Activated CD4-positive, alpha-beta T cell treated with anti-CD3 and anti-CD28 coated beads for 36 hours (primary cell): ENCODE data around the gene CAMSAP1. TPM values are rescaled to one million over a fixed set of nuclear protein-coding genes. Genes with fewer than 3 reads are reported as not detected.

Experiments used
- ATAC-seq: fragments of 200-7000 bp; cut with Tn5 transposase; one replicate; pipeline ENCODE4 v1.10.0; 2021; ENCODE audit warnings: mild to moderate bottlenecking, moderate library complexity
- CTCF ChIA-PET: fragments of 350-600 bp; sonication (Branson Sonifier 250); formaldehyde crosslinking; loops from one replicate; lab custom pipeline; 2021; ENCODE audit warnings: antibody characterized with exemption; lab: Charles Lee
- POLR2A ChIA-PET: fragments of 350-600 bp; sonication (Branson Sonifier 250); formaldehyde crosslinking; loops from one replicate; lab custom pipeline; 2021; ENCODE audit warnings: antibody characterized with exemption, inconsistent platforms; lab: Charles Lee
- DNase-seq: peaks from one replicate; pipeline ENCODE4 v3.0.0-alpha.2; 2020
- H3K27ac Mint-ChIP-seq: one replicate; pipeline ENCODE4 v1.8.0; 2021; ENCODE audit warnings: mixed read lengths
- H3K27me3 Mint-ChIP-seq: one replicate; pipeline ENCODE4 v1.8.0; 2021; ENCODE audit warnings: mixed read lengths
- H3K36me3 Mint-ChIP-seq: one replicate; pipeline ENCODE4 v1.8.0; 2021; ENCODE audit warnings: low read depth, mixed read lengths
- H3K4me1 Mint-ChIP-seq: one replicate; pipeline ENCODE4 v1.8.0; 2021; ENCODE audit warnings: mixed read lengths
- H3K4me3 Mint-ChIP-seq: one replicate; pipeline ENCODE4 v1.8.0; 2021; ENCODE audit warnings: mild to moderate bottlenecking, moderate library complexity, mixed read lengths
- H3K9me3 Mint-ChIP-seq: one replicate; pipeline ENCODE4 v1.8.0; 2021; ENCODE audit warnings: low read depth, mixed read lengths
- intact Hi-C, 2 experiments: fragments of 100-400 bp; cut with DNase I in 1 of 2; cut with micrococcal nuclease in 1 of 2; formaldehyde crosslinking; loops; one replicate each; pipeline versions ENCODE4 v1.14.2 to v1.15.1; 2022 to 2024; cut with DNase I, micrococcal nuclease
- total RNA-seq, 2 experiments: library from RNA; stranded (reverse); gene quantifications; one replicate each; pipeline ENCODE4 v1.2.3, GENCODE V29; 2021

The CAMSAP1 gene
- total RNA-seq, 2 experiments from 2014 or later = 31.2 to 33.4 TPM

GRCh38 chr9:135815830-135816650 is 91.3 kb downstream of the CAMSAP1 start:
- H3K4me3 Mint-ChIP-seq = no peak overlapping the region
- no peak overlapping the region for H3K27ac Mint-ChIP-seq
- H3K9me3 Mint-ChIP-seq = no peaks in the 10 kb centered on the region
- H3K36me3 Mint-ChIP-seq = peaks cover 45% of the 10 kb centered on the region
- no peaks in the 10 kb centered on the region for H3K4me1 Mint-ChIP-seq
- ATAC-seq = no peak
- CTCF ChIA-PET = no interaction called here
- POLR2A ChIA-PET = no interaction called here
- H3K27me3 Mint-ChIP-seq = no peaks in the 10 kb centered on the region
- no peak for DNase-seq
- intact Hi-C loops = no loop called here

DNA sequence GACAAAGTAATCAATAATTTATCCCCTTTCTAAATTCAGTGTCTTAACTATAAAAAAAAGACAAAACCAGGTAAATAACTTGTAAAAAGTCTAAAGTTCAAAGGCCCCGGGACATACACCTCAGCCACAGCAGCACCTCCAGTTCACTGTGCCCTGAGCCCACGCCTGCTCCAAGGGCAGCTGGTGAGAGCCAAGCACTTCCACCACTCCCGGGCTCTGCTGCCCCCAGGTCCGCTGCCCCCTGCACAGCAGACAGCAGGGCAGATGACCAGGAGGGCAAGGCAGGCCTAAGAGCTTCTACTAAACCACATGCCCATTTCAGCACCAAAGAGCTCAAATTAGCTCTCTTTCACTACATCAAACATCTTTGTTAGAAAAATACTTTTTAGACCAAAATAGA is 91.9 kb downstream of the CAMSAP1 start:
- no peak for ATAC-seq
- DNase-seq = no peak
- ChIA-PET CTCF (no interaction called here), POLR2A (no interaction called here)
- H3K9me3 Mint-ChIP-seq = no peaks in the 10 kb centered on the region
- H3K36me3 Mint-ChIP-seq = peaks cover 46% of the 10 kb centered on the region
- intact Hi-C loops = no loop called here
- no peak overlapping the region for H3K4me3 Mint-ChIP-seq
- no peaks in the 10 kb centered on the region for H3K4me1 Mint-ChIP-seq
- H3K27me3 Mint-ChIP-seq = no peaks in the 10 kb centered on the region
- H3K27ac Mint-ChIP-seq = no peak overlapping the region

DNA sequence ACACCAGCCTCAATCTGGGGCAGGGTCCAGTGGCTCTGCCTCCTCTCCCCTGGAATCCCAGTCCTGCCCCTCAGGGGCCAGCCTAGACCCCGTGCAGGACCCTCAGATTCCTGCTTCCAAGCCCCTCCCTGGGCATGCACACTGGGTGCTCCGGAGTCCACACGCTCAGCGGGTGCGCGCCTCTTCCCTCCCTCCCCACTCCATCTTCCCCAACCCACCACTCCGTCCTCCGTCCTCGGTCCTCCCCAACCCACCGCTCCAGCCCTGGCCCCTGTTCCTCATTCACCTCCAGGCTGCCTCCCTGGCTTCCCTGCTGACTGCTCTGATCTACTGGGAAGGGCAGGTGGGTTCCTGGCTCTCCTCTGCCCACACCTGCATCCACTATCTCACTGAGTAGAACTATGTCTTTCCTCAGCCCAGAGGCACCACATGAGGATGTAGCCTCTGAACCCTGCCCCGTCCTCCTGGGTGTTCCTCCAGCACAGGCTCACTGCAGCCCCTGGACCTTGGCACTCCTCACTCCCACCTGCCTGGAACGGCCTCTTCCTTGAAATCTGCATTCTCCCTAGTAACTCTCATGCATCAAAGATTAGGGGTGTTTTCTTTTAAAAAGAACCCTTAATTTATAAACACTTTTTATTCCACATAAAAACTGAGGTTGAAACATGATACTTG is 92.8 kb downstream of the CAMSAP1 start:
- ATAC-seq (no peak), DNase-seq (no peak)
- H3K36me3 Mint-ChIP-seq = peaks cover 43% of the 10 kb centered on the region

DNA sequence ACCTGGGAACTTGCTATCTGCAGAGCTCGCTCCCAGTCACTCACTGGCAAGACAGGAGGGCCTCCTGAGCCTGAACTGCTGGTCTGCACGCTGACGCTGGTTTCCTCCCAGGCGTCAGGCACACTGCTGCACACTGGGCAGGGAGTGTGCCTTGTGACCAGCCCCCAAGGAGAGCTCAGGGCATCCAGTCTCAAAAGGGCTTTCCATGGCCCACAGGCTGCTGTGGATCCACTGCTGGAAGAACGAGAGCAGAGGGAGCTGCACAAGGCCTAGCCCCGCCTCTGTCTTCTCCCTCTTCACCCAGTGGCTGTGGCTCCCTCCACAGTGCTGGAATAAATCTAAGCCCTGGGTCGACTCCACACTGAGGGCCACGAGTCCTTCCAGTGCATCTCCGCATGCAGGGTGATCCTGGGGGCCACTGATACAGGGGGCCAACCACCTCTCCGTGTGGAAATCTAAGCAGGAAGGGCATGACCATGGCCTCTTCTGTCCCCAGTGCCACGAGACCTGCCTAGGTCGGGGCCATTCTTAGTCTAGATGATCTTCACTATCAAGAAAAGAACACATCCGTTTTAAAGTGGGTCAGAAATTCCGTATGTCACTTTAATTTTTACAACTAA is 93.6 kb downstream of the CAMSAP1 start:
- ATAC-seq = no peak
- H3K36me3 Mint-ChIP-seq = peaks cover 40% of the 10 kb centered on the region

More for the DNA sequence above, 92.8 kb downstream of the CAMSAP1 start:
- ChIA-PET POLR2A (no interaction called here), CTCF (no interaction called here)
- Mint-ChIP-seq H3K27ac (no peak overlapping the region), H3K27me3 (no peaks in the 10 kb centered on the region), H3K9me3 (no peaks in the 10 kb centered on the region), H3K4me1 (no peaks in the 10 kb centered on the region), H3K4me3 (no peak overlapping the region)
- intact Hi-C loops = no loop called here

GRCh38 chr9:135812961-135813360 is 94.4 kb downstream of the CAMSAP1 start:
- H3K27me3 Mint-ChIP-seq = no peaks in the 10 kb centered on the region
- H3K27ac Mint-ChIP-seq = no peak overlapping the region
- CTCF ChIA-PET = no interaction called here
- no peak for ATAC-seq
- no peaks in the 10 kb centered on the region for H3K9me3 Mint-ChIP-seq
- peaks cover 40% of the 10 kb centered on the region for H3K36me3 Mint-ChIP-seq
- intact Hi-C loops = no loop called here
- H3K4me1 Mint-ChIP-seq = no peaks in the 10 kb centered on the region
- no peak for DNase-seq
- no peak overlapping the region for H3K4me3 Mint-ChIP-seq
- POLR2A ChIA-PET = no interaction called here

More for the DNA sequence above, 93.6 kb downstream of the CAMSAP1 start:
- H3K4me1 Mint-ChIP-seq = no peaks in the 10 kb centered on the region
- ChIA-PET POLR2A (no interaction called here), CTCF (no interaction called here)
- no peak for DNase-seq
- intact Hi-C loops = no loop called here
- no peaks in the 10 kb centered on the region for H3K27me3 Mint-ChIP-seq
- H3K9me3 Mint-ChIP-seq = no peaks in the 10 kb centered on the region
- no peak overlapping the region for H3K27ac Mint-ChIP-seq
- no peak overlapping the region for H3K4me3 Mint-ChIP-seq

DNA sequence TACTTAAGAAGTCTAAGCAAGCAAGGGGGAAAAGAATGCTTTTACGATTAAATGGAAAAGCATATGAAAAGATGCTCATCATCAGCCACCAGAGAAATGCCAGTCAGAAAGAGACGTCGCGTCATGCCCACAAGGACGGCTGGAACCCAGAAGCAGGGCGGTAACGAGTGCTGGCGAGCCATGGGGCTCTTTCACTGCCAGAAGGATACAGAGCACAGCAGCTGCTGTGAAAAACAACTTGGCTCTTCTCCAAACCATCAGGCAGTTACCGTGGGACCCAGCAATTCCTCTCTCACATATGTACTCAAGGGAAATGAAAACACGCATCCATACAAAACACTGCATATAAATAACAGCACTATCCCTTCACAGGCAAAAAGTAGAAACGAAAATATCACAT is 95.5 kb downstream of the CAMSAP1 start:
- Mint-ChIP-seq H3K36me3 (peaks cover 37% of the 10 kb centered on the region), H3K4me3 (no peak overlapping the region), H3K27ac (no peak overlapping the region), H3K4me1 (no peaks in the 10 kb centered on the region), H3K27me3 (no peaks in the 10 kb centered on the region), H3K9me3 (no peaks in the 10 kb centered on the region)
- intact Hi-C loops = no loop called here
- DNase-seq (no peak), ATAC-seq (no peak)
- POLR2A ChIA-PET = no interaction called here
- CTCF ChIA-PET = no interaction called here

- no peak for ATAC-seq
- Mint-ChIP-seq H3K4me3 (no peak overlapping the region), H3K9me3 (no peaks in the 10 kb centered on the region), H3K27me3 (no peaks in the 10 kb centered on the region), H3K36me3 (peaks cover 32% of the 10 kb centered on the region), H3K27ac (no peak overlapping the region), H3K4me1 (no peaks in the 10 kb centered on the region)
- no peak for DNase-seq
- ChIA-PET CTCF (interaction anchor here (0.6 kb wide), 1 partner anchor 275 kb away, joined by 3 read pairs; no protein-coding TSS in a partner anchor), POLR2A (no interaction called here)
- intact Hi-C loops = no loop called here
These were observed 96.4 kb downstream of the CAMSAP1 start for GRCh38 chr9:135810806-135811575.

GRCh38 chr9:135809166-135809565 is 98.2 kb downstream of the CAMSAP1 start:
- no peak overlapping the region for H3K4me3 Mint-ChIP-seq
- no peak for ATAC-seq

DNA sequence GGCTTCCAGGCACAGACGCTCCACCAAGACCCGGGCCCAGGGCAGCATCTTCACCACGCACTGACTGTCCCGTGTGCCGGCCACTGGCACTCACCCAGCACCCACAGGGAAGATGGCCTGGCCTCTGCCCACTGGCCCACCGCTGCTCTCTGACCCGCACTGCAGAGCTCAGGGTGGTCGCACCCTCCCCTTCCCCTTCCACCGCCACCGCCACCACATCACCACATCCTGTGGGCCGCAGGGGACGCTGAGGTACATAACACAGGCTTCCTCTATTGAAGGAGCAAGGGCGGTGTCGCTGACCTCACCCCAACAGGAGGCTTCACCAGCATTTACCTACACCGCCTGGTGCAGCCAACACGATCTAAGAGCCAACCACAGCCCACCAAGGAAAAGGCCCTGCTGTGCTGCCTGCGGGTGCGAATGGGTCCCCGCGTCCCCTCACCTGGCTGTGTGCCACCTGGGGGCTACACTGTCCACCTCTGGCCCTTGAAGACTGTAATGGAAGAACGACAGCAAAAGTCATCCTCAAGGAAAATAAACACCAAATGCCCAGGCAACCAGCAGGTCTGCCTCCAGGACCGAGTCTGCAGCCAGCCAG is 101.8 kb downstream of the CAMSAP1 start:
- H3K36me3 Mint-ChIP-seq = peaks cover 5% of the 10 kb centered on the region
- DNase-seq = no peak
- H3K4me1 Mint-ChIP-seq = no peaks in the 10 kb centered on the region
- H3K27ac Mint-ChIP-seq = no peak overlapping the region
- no peak for ATAC-seq
- CTCF ChIA-PET = interaction anchor here (0.7 kb wide), 1 partner anchor 100 kb away, joined by 3 read pairs; no protein-coding TSS in a partner anchor
- POLR2A ChIA-PET = no interaction called here
- intact Hi-C loops = no loop called here
- H3K4me3 Mint-ChIP-seq = no peak overlapping the region
- H3K27me3 Mint-ChIP-seq = no peaks in the 10 kb centered on the region
- no peaks in the 10 kb centered on the region for H3K9me3 Mint-ChIP-seq

More at GRCh38 chr9:135809166-135809565, 98.2 kb downstream of the CAMSAP1 start:
- Mint-ChIP-seq H3K4me1 (no peaks in the 10 kb centered on the region), H3K36me3 (peaks cover 28% of the 10 kb centered on the region), H3K9me3 (no peaks in the 10 kb centered on the region), H3K27ac (no peak overlapping the region), H3K27me3 (no peaks in the 10 kb centered on the region)
- POLR2A ChIA-PET = no interaction called here
- no peak for DNase-seq
- CTCF ChIA-PET = interaction anchor here (0.5 kb wide), 1 partner anchor 517 kb away, joined by 3 read pairs; no protein-coding TSS in a partner anchor
- intact Hi-C loops = no loop called here

DNA sequence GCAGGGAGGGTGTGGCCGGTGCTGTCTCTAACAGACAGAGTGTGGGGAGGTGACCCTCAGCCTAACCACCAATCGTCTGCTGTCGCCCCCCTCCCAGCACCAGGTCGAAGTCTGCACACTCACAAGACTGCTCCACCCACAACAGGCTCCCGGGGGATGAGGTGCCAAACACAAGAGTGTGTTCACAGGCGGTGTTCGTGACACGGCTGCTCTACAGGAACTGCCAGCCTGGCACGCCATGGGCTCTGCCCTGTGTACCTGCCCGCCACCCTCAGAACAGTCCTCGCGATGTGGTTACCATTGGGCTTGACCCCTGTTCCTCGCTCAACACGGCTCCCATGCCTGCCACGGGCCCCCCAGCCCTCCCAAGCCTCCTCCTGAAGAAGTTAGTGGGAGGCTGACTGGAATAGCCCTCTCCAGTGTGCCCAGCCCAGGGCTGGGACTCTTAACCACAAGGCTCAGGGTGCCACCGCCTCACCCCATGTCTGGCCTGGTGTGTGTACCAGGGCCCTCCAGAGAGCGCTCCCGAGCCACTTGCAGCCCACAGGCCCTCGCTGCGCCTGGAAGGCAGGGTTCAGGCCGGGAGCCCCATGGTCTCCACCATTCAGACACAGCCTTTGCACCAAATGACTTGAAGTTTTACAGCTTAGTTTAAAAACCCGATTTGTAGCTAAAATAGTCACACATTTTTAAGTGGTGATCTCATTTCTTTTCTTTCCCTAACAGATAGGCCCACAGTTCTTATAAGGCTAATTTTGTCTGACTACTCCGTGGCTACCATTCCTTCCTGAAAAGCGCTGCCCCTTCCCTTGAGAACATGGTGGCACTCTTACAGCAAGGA is 102.5 kb downstream of the CAMSAP1 start:
- no peak for DNase-seq
- ChIA-PET CTCF (interaction anchor here (0.7 kb wide), 1 partner anchor 99 kb away, joined by 3 read pairs; no protein-coding TSS in a partner anchor), POLR2A (no interaction called here)
- ATAC-seq = no peak
- intact Hi-C loops = no loop called here
- no peaks in the 10 kb centered on the region for H3K4me1 Mint-ChIP-seq
- H3K4me3 Mint-ChIP-seq = no peak overlapping the region
- no peaks in the 10 kb centered on the region for H3K27me3 Mint-ChIP-seq
- no peaks in the 10 kb centered on the region for H3K9me3 Mint-ChIP-seq
- H3K27ac Mint-ChIP-seq = no peak overlapping the region
- H3K36me3 Mint-ChIP-seq = peaks cover under 1% of the 10 kb centered on the region
